Ishikawa (cell line): Measurements from ENCODE around the gene ORM1.

Source experiments
- CEBPB ChIP-seq: IDR thresholded peaks from 2 replicates; pipeline ENCODE4 v1.6.1; 2012
- CREB1 ChIP-seq: IDR thresholded peaks from 2 replicates; pipeline ENCODE4 v1.6.1; 2012; ENCODE audit warnings: low read depth
- EGR1 ChIP-seq: IDR thresholded peaks from 2 replicates; pipeline ENCODE4 v1.6.1; 2012
- EP300 ChIP-seq: IDR thresholded peaks from 2 replicates; pipeline ENCODE4 v1.6.1; 2012; ENCODE audit warnings: borderline replicate concordance
- FOXM1 ChIP-seq: IDR thresholded peaks from 2 replicates; pipeline ENCODE4 v1.6.1; 2012; ENCODE audit warnings: low read depth, borderline replicate concordance
- MAX ChIP-seq: IDR thresholded peaks from 2 replicates; pipeline ENCODE4 v1.6.1; 2012
- NFIC ChIP-seq: IDR thresholded peaks from 2 replicates; pipeline ENCODE4 v1.6.1; 2012
- RAD21 ChIP-seq: IDR thresholded peaks from 2 replicates; pipeline ENCODE4 v1.6.1; 2012; ENCODE audit warnings: low read depth
- REST ChIP-seq: IDR thresholded peaks from 2 replicates; pipeline ENCODE4 v1.6.1; 2012; ENCODE audit warnings: low read depth, mild to moderate bottlenecking
- TAF1 ChIP-seq: IDR thresholded peaks from 2 replicates; pipeline ENCODE4 v1.6.1; 2012; ENCODE audit warnings: low read depth, mild to moderate bottlenecking
- TEAD4 ChIP-seq: IDR thresholded peaks from 2 replicates; pipeline ENCODE4 v1.6.1; 2012
- YY1 ChIP-seq: IDR thresholded peaks from 2 replicates; pipeline ENCODE4 v1.6.1; 2012; ENCODE audit warnings: low read depth

- TF ChIP-seq CREB1, result no peak
- no peak for TF ChIP-seq EP300
- TF ChIP-seq REST, result no peak
- TF ChIP-seq RAD21, result no peak
- TF ChIP-seq FOXM1, result no peak
- no peak for TF ChIP-seq CEBPB
- TF ChIP-seq TEAD4, result no peak
- TF ChIP-seq YY1, result no peak
- no peak for TF ChIP-seq MAX
- no peak for TF ChIP-seq EGR1
- no peak for TF ChIP-seq NFIC
- TF ChIP-seq TAF1, result no peak
Measured at GRCh38 chr9:114341991-114342390, 19.1 kb downstream of the ORM1 start.
